HL-60 (cell line): Measurements from ENCODE around the gene RERE.

Experiments used
- CTCF ChIP-seq: IDR thresholded peaks from one replicate; pipeline ENCODE4 v1.5.1; 2011; ENCODE audit warnings: low read length, control low read depth, inconsistent platforms; ENCODE audit not compliant: insufficient read depth
- GABPA ChIP-seq: IDR thresholded peaks from 2 replicates; pipeline ENCODE4 v1.6.1; 2012; ENCODE audit warnings: low read depth
- POLR2AphosphoS5 ChIP-seq: IDR thresholded peaks from 2 replicates; pipeline ENCODE4 v1.6.1; 2012; ENCODE audit warnings: low read depth
- SPI1 ChIP-seq: IDR thresholded peaks from 2 replicates; pipeline ENCODE4 v1.6.1; 2012; ENCODE audit warnings: low read depth, mild to moderate bottlenecking, borderline replicate concordance
- TF ChIP-seq, protein P1 (sequence below): IDR thresholded peaks from 2 replicates; pipeline ENCODE4 v1.6.1; 2012; ENCODE audit warnings: low read depth; ENCODE audit not compliant: insufficient replicate concordance

GRCh38 chr1:8325771-8326170, 491.7 kb downstream of the RERE start:
- TF ChIP-seq, protein P1, sequence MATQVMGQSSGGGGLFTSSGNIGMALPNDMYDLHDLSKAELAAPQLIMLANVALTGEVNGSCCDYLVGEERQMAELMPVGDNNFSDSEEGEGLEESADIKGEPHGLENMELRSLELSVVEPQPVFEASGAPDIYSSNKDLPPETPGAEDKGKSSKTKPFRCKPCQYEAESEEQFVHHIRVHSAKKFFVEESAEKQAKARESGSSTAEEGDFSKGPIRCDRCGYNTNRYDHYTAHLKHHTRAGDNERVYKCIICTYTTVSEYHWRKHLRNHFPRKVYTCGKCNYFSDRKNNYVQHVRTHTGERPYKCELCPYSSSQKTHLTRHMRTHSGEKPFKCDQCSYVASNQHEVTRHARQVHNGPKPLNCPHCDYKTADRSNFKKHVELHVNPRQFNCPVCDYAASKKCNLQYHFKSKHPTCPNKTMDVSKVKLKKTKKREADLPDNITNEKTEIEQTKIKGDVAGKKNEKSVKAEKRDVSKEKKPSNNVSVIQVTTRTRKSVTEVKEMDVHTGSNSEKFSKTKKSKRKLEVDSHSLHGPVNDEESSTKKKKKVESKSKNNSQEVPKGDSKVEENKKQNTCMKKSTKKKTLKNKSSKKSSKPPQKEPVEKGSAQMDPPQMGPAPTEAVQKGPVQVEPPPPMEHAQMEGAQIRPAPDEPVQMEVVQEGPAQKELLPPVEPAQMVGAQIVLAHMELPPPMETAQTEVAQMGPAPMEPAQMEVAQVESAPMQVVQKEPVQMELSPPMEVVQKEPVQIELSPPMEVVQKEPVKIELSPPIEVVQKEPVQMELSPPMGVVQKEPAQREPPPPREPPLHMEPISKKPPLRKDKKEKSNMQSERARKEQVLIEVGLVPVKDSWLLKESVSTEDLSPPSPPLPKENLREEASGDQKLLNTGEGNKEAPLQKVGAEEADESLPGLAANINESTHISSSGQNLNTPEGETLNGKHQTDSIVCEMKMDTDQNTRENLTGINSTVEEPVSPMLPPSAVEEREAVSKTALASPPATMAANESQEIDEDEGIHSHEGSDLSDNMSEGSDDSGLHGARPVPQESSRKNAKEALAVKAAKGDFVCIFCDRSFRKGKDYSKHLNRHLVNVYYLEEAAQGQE, result no peak
- TF ChIP-seq CTCF (no peak), POLR2AphosphoS5 (no peak), SPI1 (no peak), GABPA (no peak)
